WTC11 (cell line): ENCODE results near the gene GIGYF1. TPM values are rescaled to one million over a fixed set of nuclear protein-coding genes. Genes with fewer than 3 reads are reported as not detected.
A peak's percentile ranks its signal among the peaks of the same experiment; 100 is the strongest.

Source experiments
- ATAC-seq: fragments of 200-7000 bp; cut with Tn5 transposase; 2 replicates; pipeline ENCODE4 v1.10.0; 2021; ENCODE audit warnings: mild to moderate bottlenecking, moderate library complexity
- CTCF ChIA-PET: fragments of 300-600 bp; sonication (Branson Sonifier 250); formaldehyde crosslinking; loops from one replicate; lab custom pipeline; 2021; ENCODE audit warnings: antibody characterized with exemption; lab: Charles Lee
- POLR2A ChIA-PET: fragments of 350-600 bp; sonication (Branson Sonifier 250); formaldehyde crosslinking; loops from one replicate; lab custom pipeline; 2021; ENCODE audit warnings: antibody characterized with exemption; lab: Charles Lee
- DNase-seq: peaks from one replicate; pipeline ENCODE4 v3.0.0; 2021; ENCODE audit warnings: low spot score
- H3K27ac Mint-ChIP-seq: 2 replicates; pipeline ENCODE4 v1.8.0; 2021; ENCODE audit warnings: mixed read lengths
- H3K27me3 Mint-ChIP-seq: 2 replicates; pipeline ENCODE4 v1.8.0; 2021; ENCODE audit warnings: low read depth, mild to moderate bottlenecking, moderate library complexity, mixed read lengths
- H3K36me3 Mint-ChIP-seq: 2 replicates; pipeline ENCODE4 v1.8.0; 2021; ENCODE audit warnings: mixed read lengths
- H3K4me1 Mint-ChIP-seq: 2 replicates; pipeline ENCODE4 v1.8.0; 2022; ENCODE audit warnings: mixed read lengths
- H3K4me3 Mint-ChIP-seq: 2 replicates; pipeline ENCODE4 v1.8.0; 2021; ENCODE audit warnings: mild to moderate bottlenecking, moderate library complexity, mixed read lengths
- H3K9me3 Mint-ChIP-seq: 2 replicates; pipeline ENCODE4 v1.8.0; 2021; ENCODE audit warnings: mixed read lengths
- ARID4B ChIP-seq: sonication (generic); formaldehyde crosslinking; IDR thresholded peaks from 2 replicates; pipeline ENCODE4 v1.8.0; 2023; ENCODE audit warnings: missing genetic modification reagents, mild to moderate bottlenecking, borderline replicate concordance
- CBFB ChIP-seq: sonication (generic); formaldehyde crosslinking; IDR thresholded peaks from 2 replicates; pipeline ENCODE4 v1.8.1; 2022; ENCODE audit warnings: mild to moderate bottlenecking, low read depth, missing genetic modification reagents
- CREM ChIP-seq: sonication (generic); formaldehyde crosslinking; IDR thresholded peaks from 2 replicates; pipeline ENCODE4 v1.8.1; 2022; ENCODE audit warnings: mild to moderate bottlenecking, missing genetic modification reagents, moderate library complexity
- CTCF ChIP-seq: fragments of 200-600 bp; IDR thresholded peaks from 2 replicates; pipeline ENCODE4 v1.8.0; 2022; ENCODE audit warnings: antibody characterized with exemption
- ETV6 ChIP-seq: sonication (generic); formaldehyde crosslinking; IDR thresholded peaks from 2 replicates; pipeline ENCODE4 v1.8.1; 2022; ENCODE audit warnings: mild to moderate bottlenecking, missing genetic modification reagents
- FOXJ3 ChIP-seq: sonication (generic); formaldehyde crosslinking; IDR thresholded peaks from 2 replicates; pipeline ENCODE4 v1.9.0; 2021; ENCODE audit warnings: missing genetic modification reagents, mild to moderate bottlenecking, borderline replicate concordance
- FOXK1 ChIP-seq: sonication (generic); formaldehyde crosslinking; IDR thresholded peaks from 2 replicates; pipeline ENCODE4 v1.8.0; 2022; ENCODE audit warnings: mild to moderate bottlenecking, moderate library complexity, missing genetic modification reagents
- FOXP4 ChIP-seq: sonication (generic); formaldehyde crosslinking; IDR thresholded peaks from 2 replicates; pipeline ENCODE4 v1.8.0; 2022; ENCODE audit warnings: mild to moderate bottlenecking, missing genetic modification reagents
- GTF2I ChIP-seq: fragments of 250-450 bp; sonication (Bioruptor Pico); conservative IDR thresholded peaks from 2 replicates; pipeline ENCODE4 v1.4.0; 2021; ENCODE audit warnings: mild to moderate bottlenecking
- HMGA2 ChIP-seq: fragments of 250-450 bp; sonication (Bioruptor Pico); IDR thresholded peaks from 2 replicates; pipeline ENCODE4 v1.4.0; 2021; ENCODE audit warnings: mild to moderate bottlenecking, moderate library complexity
- IRF2 ChIP-seq: sonication (generic); formaldehyde crosslinking; IDR thresholded peaks from 2 replicates; pipeline ENCODE4 v1.8.0; 2022; ENCODE audit warnings: low read depth, missing genetic modification reagents, borderline replicate concordance
- KAT7 ChIP-seq: sonication (generic); formaldehyde crosslinking; IDR thresholded peaks from 2 replicates; pipeline ENCODE4 v1.8.1; 2023; ENCODE audit warnings: missing genetic modification reagents, mild to moderate bottlenecking, borderline replicate concordance
- MAX ChIP-seq: sonication (generic); formaldehyde crosslinking; IDR thresholded peaks from 2 replicates; pipeline ENCODE4 v1.8.0; 2022; ENCODE audit warnings: mild to moderate bottlenecking, missing genetic modification reagents
- MLX ChIP-seq: sonication (generic); formaldehyde crosslinking; IDR thresholded peaks from 2 replicates; pipeline ENCODE4 v1.8.1; 2023; ENCODE audit warnings: mild to moderate bottlenecking, missing genetic modification reagents, moderate library complexity
- SMAD4 ChIP-seq: sonication (generic); formaldehyde crosslinking; IDR thresholded peaks from 2 replicates; pipeline ENCODE4 v1.8.0; 2022; ENCODE audit warnings: mild to moderate bottlenecking, missing genetic modification reagents
- SOX15 ChIP-seq: fragments of 250-450 bp; sonication (Bioruptor Pico); IDR thresholded peaks from 2 replicates; pipeline ENCODE4 v1.9.0; 2021; ENCODE audit warnings: mild to moderate bottlenecking
- SP1 ChIP-seq: sonication (generic); formaldehyde crosslinking; conservative IDR thresholded peaks from 2 replicates; pipeline ENCODE4 v1.8.1; 2022; ENCODE audit warnings: missing genetic modification reagents
- TCF7 ChIP-seq: sonication (generic); formaldehyde crosslinking; IDR thresholded peaks from 2 replicates; pipeline ENCODE4 v1.8.0; 2022; ENCODE audit warnings: mild to moderate bottlenecking, low read depth, missing genetic modification reagents, moderate library complexity
- TEAD1 ChIP-seq: sonication (generic); formaldehyde crosslinking; IDR thresholded peaks from 2 replicates; pipeline ENCODE4 v1.8.0; 2022; ENCODE audit warnings: mild to moderate bottlenecking, missing genetic modification reagents
- USF2 ChIP-seq: sonication (generic); formaldehyde crosslinking; IDR thresholded peaks from 2 replicates; pipeline ENCODE4 v1.8.1; 2023; ENCODE audit warnings: mild to moderate bottlenecking, missing genetic modification reagents, moderate library complexity
- ZMAT4 ChIP-seq: fragments of 250-450 bp; sonication (Bioruptor Pico); IDR thresholded peaks from 2 replicates; pipeline ENCODE4 v1.9.0; 2021; ENCODE audit warnings: mild to moderate bottlenecking
- ZNF219 ChIP-seq: sonication (generic); formaldehyde crosslinking; IDR thresholded peaks from 2 replicates; pipeline ENCODE4 v1.8.0; 2023; ENCODE audit warnings: missing genetic modification reagents, mild to moderate bottlenecking, borderline replicate concordance
- ZNF232 ChIP-seq: sonication (generic); formaldehyde crosslinking; IDR thresholded peaks from 2 replicates; pipeline ENCODE4 v1.8.0; 2022; ENCODE audit warnings: mild to moderate bottlenecking, missing genetic modification reagents
- ZNF512 ChIP-seq: sonication (generic); formaldehyde crosslinking; IDR thresholded peaks from 2 replicates; pipeline ENCODE4 v1.8.1; 2022; ENCODE audit warnings: missing genetic modification reagents, borderline replicate concordance
- total RNA-seq: library from RNA; stranded (reverse); gene quantifications from 3 replicates; pipeline ENCODE4 v1.2.3, GENCODE V29; 2021

The GIGYF1 gene
- total RNA-seq, 1 experiment from 2014 or later: 130 TPM

GRCh38 chr7:100673302-100673941, 20.6 kb downstream of the GIGYF1 start, which contains the start of gene GNB2:
Gene GNB2 (plus strand): TSS chr7:100673740. CDS start chr7:100676266, 2,526 bp downstream.
- peaks cover 4% of the 10 kb centered on the region for H3K4me1 Mint-ChIP-seq
- POLR2A ChIA-PET: interaction anchor here (0.6 to 1.0 kb wide), 7 partner anchors 10 to 223 kb away, joined by 3 to 5 read pairs (median 3); partner anchors contain the start of genes FBXO24 and MOSPD3
- H3K27ac Mint-ChIP-seq: peak within 1 kb of the TSS; percentile 92
- CTCF ChIA-PET: interaction anchor here (0.7 to 1.6 kb wide), 10 partner anchors 17 to 126 kb away, joined by 3 to 24 read pairs (median 6); partner anchors contain the start of genes ACTL6B, MOSPD3, POP7 and TFR2
- peak; percentile 100 for DNase-seq
- no peaks in the 10 kb centered on the region for H3K9me3 Mint-ChIP-seq
- peak; percentile 77 for ATAC-seq
- peaks cover 39% of the 10 kb centered on the region for H3K27me3 Mint-ChIP-seq
- H3K36me3 Mint-ChIP-seq: peaks cover 5% of the 10 kb centered on the region
- peak within 1 kb of the TSS; percentile 88 for H3K4me3 Mint-ChIP-seq
- TF ChIP-seq SOX15 (CRISPR knock-in tag): no peak
- peak; percentile 98 for TF ChIP-seq USF2 (CRISPR knock-in tag)
- TF ChIP-seq KAT7 (CRISPR knock-in tag): 0 out of 2 replicates have a peak, but pooled peaks have one; percentile 71
- TF ChIP-seq FOXP4 (CRISPR knock-in tag): peak; percentile 75; the same call in 1 of the 2 replicates
- peak; percentile 68; the same call in 1 of the 2 replicates for TF ChIP-seq ARID4B
- peak; percentile 56; the same call in 1 of the 2 replicates for TF ChIP-seq FOXK1
- TF ChIP-seq SMAD4 (CRISPR knock-in tag): peak; percentile 64; the same call in 1 of the 2 replicates
- TF ChIP-seq GTF2I (CRISPR knock-in tag): no peak
- TF ChIP-seq HMGA2 (CRISPR knock-in tag): peak; percentile 37; the same call in 1 of the 2 replicates
- TF ChIP-seq MLX (CRISPR knock-in tag): no peak
- no peak for TF ChIP-seq ZNF512 (CRISPR knock-in tag)
- TF ChIP-seq MAX (CRISPR knock-in tag): peak; percentile 68; the same call in 1 of the 2 replicates
- TF ChIP-seq CREM: peak; percentile 75; the same call in 1 of the 2 replicates
- no peak for TF ChIP-seq CBFB (CRISPR knock-in tag)
- peak; percentile 72 for TF ChIP-seq TEAD1 (CRISPR knock-in tag)
- 0 out of 2 replicates have a peak, but pooled peaks have one; percentile 38 for TF ChIP-seq ZNF232 (CRISPR knock-in tag)
- no peak for TF ChIP-seq FOXJ3 (CRISPR knock-in tag)
- TF ChIP-seq TCF7 (CRISPR knock-in tag): no peak
- TF ChIP-seq ZNF219 (CRISPR knock-in tag): no peak
- TF ChIP-seq CTCF: no peak
- TF ChIP-seq ETV6 (CRISPR knock-in tag): peak; percentile 93
- peak; percentile 93 for TF ChIP-seq SP1 (CRISPR knock-in tag)
- TF ChIP-seq IRF2 (CRISPR knock-in tag): no peak
- TF ChIP-seq ZMAT4 (CRISPR knock-in tag): no peak
